Upper lobe of right lung (tissue), 1 donor: ENCODE measurements around the gene CBX3. TPM values are rescaled to one million over a fixed set of nuclear protein-coding genes. Genes with fewer than 3 reads are reported as not detected.
"Not testable (repeated sequence)": the region's sequence is repeated elsewhere in the genome, so short reads cannot be mapped to it uniquely, and the experiment has no call there.

ENCODE experiments used
- ATAC-seq: fragments of 200-7000 bp; cut with Tn5 transposase; one replicate; pipeline ENCODE4 v1.9.1; 2020; ENCODE audit warnings: mild to moderate bottlenecking, moderate library complexity
- DNase-seq: peaks from one replicate; pipeline ENCODE4 v3.0.0-alpha.2; 2020
- H3K27ac ChIP-seq: fragments of 200-600 bp; one replicate; pipeline ENCODE4 v1.8.0; 2022
- H3K27me3 ChIP-seq: fragments of 200-600 bp; one replicate; pipeline ENCODE4 v1.8.0; 2022; ENCODE audit warnings: mild to moderate bottlenecking
- H3K36me3 ChIP-seq: fragments of 200-600 bp; one replicate; pipeline ENCODE4 v1.8.0; 2022
- H3K4me1 ChIP-seq: fragments of 200-600 bp; one replicate; pipeline ENCODE4 v1.8.0; 2022
- H3K4me3 ChIP-seq: fragments of 200-600 bp; one replicate; pipeline ENCODE4 v1.8.0; 2022; ENCODE audit warnings: mild to moderate bottlenecking
- H3K9me3 ChIP-seq: fragments of 200-600 bp; one replicate; pipeline ENCODE4 v1.8.0; 2022
- CTCF ChIP-seq: fragments of 200-600 bp; IDR thresholded peaks from one replicate; pipeline ENCODE4 v1.8.0; 2022; ENCODE audit warnings: antibody characterized with exemption
- intact Hi-C: fragments of 100-400 bp; cut with DNase I; formaldehyde crosslinking; loops from one replicate; pipeline ENCODE4 v1.11.0; 2022
- total RNA-seq: library from RNA; stranded (reverse); fragmentation: NEBNext Ultra II Directional; extraction: Animal tissue kit (Norgen Biotek cat#: 25700); gene quantifications from one replicate; pipeline ENCODE4 v1.2.1, GENCODE V29; 2021
- donor health status: DM: no; HTN: yes; CAD: no; lungs with severe emphysema.

CBX3 gene
- total RNA-seq, 1 donor from 2014 or later, result 83.8 TPM

- ATAC-seq, result no peak
- no peaks in the 10 kb centered on the region for H3K9me3 ChIP-seq
- no peak overlapping the region for H3K4me3 ChIP-seq
- TF ChIP-seq CTCF, result no peak
- H3K27ac ChIP-seq, result no peak overlapping the region
- no peaks in the 10 kb centered on the region for H3K36me3 ChIP-seq
- intact Hi-C loops, result no loop called here
- H3K27me3 ChIP-seq, result no peaks in the 10 kb centered on the region
- no peak for DNase-seq
- H3K4me1 ChIP-seq, result peaks cover 19% of the 10 kb centered on the region
These were observed 19.3 kb upstream of the CBX3 start for GRCh38 chr7:26182283-26182682.

- no peak for DNase-seq
- Histone ChIP-seq H3K9me3 (no peaks in the 10 kb centered on the region), H3K4me1 (peaks cover 19% of the 10 kb centered on the region), H3K27ac (no peak overlapping the region), H3K36me3 (no peaks in the 10 kb centered on the region), H3K4me3 (no peak overlapping the region), H3K27me3 (no peaks in the 10 kb centered on the region)
- ATAC-seq, result no peak
- TF ChIP-seq CTCF, result no peak
- intact Hi-C loops, result no loop called here
These were observed 18.8 kb upstream of the CBX3 start for GRCh38 chr7:26182706-26183105.

- ATAC-seq (no peak), DNase-seq (no peak)
- Histone ChIP-seq H3K27ac (no peak overlapping the region), H3K4me3 (no peak overlapping the region), H3K27me3 (no peaks in the 10 kb centered on the region), H3K4me1 (peaks cover 19% of the 10 kb centered on the region), H3K9me3 (no peaks in the 10 kb centered on the region), H3K36me3 (peaks cover 6% of the 10 kb centered on the region)
- intact Hi-C loops, result no loop called here
- TF ChIP-seq CTCF, result no peak
These were observed 17.8 kb upstream of the CBX3 start for GRCh38 chr7:26183545-26184280.

DNA sequence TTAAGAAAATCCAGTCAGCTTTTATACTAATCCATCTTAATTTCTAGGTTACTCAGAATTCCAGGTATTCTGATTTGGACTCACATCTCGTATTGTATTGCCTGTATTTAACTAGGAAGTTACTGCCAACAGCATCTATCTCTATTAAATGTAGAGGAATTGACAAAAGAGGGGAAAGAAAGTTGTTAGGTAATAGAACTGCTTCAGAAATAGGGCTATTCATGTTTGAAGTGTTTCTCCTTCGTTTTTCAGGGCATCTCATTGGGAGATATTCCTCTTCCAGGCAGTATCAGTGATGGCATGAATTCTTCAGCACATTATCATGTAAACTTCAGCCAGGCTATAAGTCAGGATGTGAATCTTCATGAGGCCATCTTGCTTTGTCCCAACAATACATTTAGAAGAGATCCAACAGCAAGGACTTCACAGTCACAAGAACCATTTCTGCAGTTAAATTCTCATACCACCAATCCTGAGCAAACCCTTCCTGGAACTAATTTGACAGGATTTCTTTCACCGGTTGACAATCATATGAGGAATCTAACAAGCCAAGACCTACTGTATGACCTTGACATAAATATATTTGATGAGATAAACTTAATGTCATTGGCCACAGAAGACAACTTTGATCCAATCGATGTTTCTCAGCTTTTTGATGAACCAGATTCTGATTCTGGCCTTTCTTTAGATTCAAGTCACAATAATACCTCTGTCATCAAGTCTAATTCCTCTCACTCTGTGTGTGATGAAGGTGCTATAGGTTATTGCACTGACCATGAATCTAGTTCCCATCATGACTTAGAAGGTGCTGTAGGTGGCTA lies 17.1 kb upstream of the CBX3 start:
- H3K36me3 ChIP-seq, result peaks cover 14% of the 10 kb centered on the region
- ATAC-seq, H3K9me3 ChIP-seq, H3K27ac ChIP-seq, H3K4me3 ChIP-seq, H3K27me3 ChIP-seq, intact Hi-C loops, DNase-seq: not testable (repeated sequence)
- peaks cover 19% of the 10 kb centered on the region for H3K4me1 ChIP-seq

- no peak for TF ChIP-seq CTCF
- peaks cover 19% of the 10 kb centered on the region for H3K4me1 ChIP-seq
- H3K27me3 ChIP-seq, result no peaks in the 10 kb centered on the region
- no peak overlapping the region for H3K27ac ChIP-seq
- no peak overlapping the region for H3K4me3 ChIP-seq
- no peaks in the 10 kb centered on the region for H3K9me3 ChIP-seq
- H3K36me3 ChIP-seq, result peaks cover 22% of the 10 kb centered on the region
- intact Hi-C loops, result no loop called here
- DNase-seq, result no peak
- ATAC-seq, result no peak
These were observed 16.3 kb upstream of the CBX3 start for GRCh38 chr7:26185131-26185843.

- ATAC-seq, result no peak
- Histone ChIP-seq H3K27me3 (no peaks in the 10 kb centered on the region), H3K27ac (no peak overlapping the region), H3K36me3 (peaks cover 27% of the 10 kb centered on the region), H3K4me1 (peaks cover 19% of the 10 kb centered on the region), H3K4me3 (no peak overlapping the region), H3K9me3 (no peaks in the 10 kb centered on the region)
- intact Hi-C loops, result no loop called here
- DNase-seq, result no peak
- TF ChIP-seq CTCF, result no peak
These were observed 15.7 kb upstream of the CBX3 start for GRCh38 chr7:26185844-26186180.
